Endometrial microvascular endothelial cells (primary cell): ENCODE results near the gene URGCP. TPM values are rescaled to one million over a fixed set of nuclear protein-coding genes. Genes with fewer than 3 reads are reported as not detected.

Experiments
- in situ Hi-C: cut with HindIII; loops from 2 replicates; pipeline ENCODE4 v1.10.0; 2017; ENCODE audit warnings: low sequenced_read_pairs, low pct_unique_long_range_greater_than_20kb; ENCODE audit errors: inconsistent ontology term
- total RNA-seq: library from RNA; depleted of rRNA; stranded (reverse); fragments of >200 nt; gene quantifications from one replicate; pipeline ENCODE4 v1.2.3, GENCODE V29; 2015; ENCODE audit errors: inconsistent ontology term

Gene URGCP
- total RNA-seq, 1 donor from 2014 or later = 20.0 TPM

- in situ Hi-C loops = no loop called here
These were observed 26.9 kb downstream of the URGCP start for GRCh38 chr7:43879477-43879876.

- in situ Hi-C loops = no loop called here
These were observed 27.5 kb downstream of the URGCP start for GRCh38 chr7:43878867-43879266.

DNA sequence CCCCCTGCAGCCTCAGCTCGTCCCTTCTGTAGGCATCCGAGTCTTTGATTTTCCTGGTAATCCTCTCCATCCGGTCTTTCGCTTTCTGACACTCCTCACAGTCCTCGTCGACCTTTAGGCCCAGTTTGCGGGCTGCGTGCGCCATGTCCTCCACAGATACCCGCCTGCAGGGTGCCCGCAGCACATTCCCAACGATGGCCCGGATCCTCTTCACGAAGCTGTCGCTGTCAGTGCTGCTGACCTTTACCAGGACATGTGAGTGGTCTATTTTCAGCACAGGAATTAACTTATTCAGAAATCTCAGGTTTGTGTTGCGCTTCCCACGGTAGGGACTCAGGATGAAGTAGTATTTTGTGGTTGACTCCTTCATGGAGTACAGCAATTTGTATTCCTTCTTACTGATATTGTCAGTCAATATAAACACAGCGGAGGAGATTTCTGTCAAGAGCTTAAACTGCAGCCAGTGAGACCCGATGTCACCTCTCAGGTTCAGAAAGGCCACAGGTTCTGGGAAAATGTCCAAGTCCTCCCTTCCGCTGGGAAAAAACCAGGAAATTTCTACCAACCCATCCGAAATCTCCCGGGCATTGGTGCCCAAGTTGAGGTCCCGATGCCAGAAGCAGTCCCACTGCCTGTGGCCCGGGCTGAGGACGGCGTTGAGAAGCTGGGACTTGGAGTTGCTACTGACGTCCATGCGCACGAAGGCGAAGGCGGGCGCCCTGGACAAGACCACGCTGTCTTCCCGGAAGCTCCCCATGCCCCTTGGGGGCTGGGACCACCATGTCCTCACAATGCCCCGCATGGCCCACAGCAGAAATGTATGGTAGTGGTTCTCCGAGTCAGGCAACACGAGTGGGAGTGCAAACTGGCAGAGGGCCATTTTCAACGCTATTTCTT lies 28.2 kb downstream of the URGCP start:
- in situ Hi-C loops = no loop called here

- in situ Hi-C loops = no loop called here
These were observed 29.2 kb downstream of the URGCP start for GRCh38 chr7:43876976-43877745.

GRCh38 chr7:43876241-43876640 lies 30.2 kb downstream of the URGCP start:
- in situ Hi-C loops = no loop called here

DNA sequence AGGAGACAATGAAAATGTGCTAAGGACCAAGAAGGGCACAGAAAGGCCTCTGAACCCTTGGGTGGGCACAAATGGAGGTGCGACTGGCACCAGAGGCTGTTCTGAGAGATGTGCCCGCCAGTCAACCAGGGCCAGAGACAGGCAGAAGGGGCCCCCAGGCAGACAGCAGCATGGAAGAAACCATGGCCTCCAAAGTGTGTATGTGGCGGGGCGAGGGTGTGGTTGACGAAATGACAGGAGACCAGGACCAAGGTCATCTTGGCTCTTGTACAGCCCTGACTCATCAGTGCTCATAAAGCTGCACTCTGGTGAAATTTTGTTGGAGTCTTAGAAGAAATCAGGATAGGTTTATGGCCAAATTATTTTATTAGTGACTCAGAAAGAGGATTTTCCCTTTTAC lies 33.1 kb downstream of the URGCP start:
- in situ Hi-C loops = no loop called here

GRCh38 chr7:43872406-43873110 lies 33.8 kb downstream of the URGCP start:
- in situ Hi-C loops = no loop called here

- in situ Hi-C loops = no loop called here
These were observed 35.3 kb downstream of the URGCP start for GRCh38 chr7:43871064-43871463.

- in situ Hi-C loops = no loop called here
These were observed 36.1 kb downstream of the URGCP start for GRCh38 chr7:43870316-43870715.

DNA sequence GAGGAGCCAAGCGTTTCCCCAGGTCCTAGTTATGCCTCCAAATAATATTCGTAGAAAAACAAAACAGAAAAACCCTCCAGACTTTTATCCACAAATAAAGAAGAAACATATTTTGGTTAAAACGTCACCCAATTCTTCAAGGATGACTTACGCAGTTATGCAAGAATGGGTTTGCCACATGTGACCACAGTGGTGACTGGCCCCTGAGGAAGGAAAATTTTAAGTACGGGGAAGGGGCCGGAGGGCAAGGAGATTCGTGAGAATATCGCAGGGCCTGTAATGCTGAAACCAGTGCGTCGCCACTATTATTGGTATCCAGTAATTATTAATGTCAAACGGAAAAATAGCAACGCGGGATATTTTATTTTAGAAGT lies 36.5 kb downstream of the URGCP start:
- in situ Hi-C loops = no loop called here

GRCh38 chr7:43869006-43869866 lies 37.2 kb downstream of the URGCP start, which contains the start of gene MRPS24:
Gene MRPS24 (minus strand): TSS chr7:43869517. CDS start chr7:43869495, 22 bp downstream.
- in situ Hi-C loops = no loop called here

GRCh38 chr7:43868681-43869005 lies 37.8 kb downstream of the URGCP start:
- in situ Hi-C loops = no loop called here

DNA sequence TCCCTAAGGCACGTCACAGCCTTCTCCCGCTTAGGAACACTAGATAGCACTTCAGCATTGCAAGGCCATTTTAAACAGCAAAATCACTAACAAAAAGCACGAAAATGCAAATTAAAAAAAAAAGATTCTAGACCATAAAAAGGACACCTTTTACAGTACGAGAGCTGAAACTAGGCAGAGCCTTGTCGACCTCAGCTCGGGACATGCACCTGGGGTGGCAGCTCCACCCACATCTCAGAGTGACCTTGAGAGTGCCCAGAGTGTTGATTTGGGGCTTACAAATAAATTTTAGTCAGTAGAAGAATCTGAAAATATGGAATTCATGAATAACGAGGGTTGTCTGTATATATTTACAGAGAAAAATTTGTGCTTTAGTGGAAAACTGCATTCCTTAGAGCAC lies 38.2 kb downstream of the URGCP start:
- in situ Hi-C loops = no loop called here

- in situ Hi-C loops = no loop called here
These were observed 41.1 kb downstream of the URGCP start for GRCh38 chr7:43865277-43865676.

DNA sequence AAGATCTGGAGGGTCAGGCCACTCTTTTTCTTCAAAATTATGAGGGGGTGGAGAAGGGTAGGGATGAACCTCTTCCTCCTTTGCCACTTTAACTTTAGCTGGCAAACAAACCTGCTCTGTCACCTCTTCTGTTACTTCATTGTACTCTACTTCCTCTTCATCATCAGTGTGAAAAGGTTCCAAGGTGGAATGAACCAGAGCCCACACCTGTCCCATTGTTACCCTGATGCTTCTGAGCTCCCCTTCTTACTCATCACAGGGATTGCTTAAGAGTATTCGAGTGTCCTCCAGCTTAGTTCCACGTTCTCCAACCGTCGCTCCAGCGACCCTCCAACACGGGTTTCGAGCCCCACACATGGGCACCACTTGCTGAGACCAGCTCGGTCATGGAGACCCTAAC lies 42.3 kb downstream of the URGCP start:
- in situ Hi-C loops = no loop called here

- in situ Hi-C loops = no loop called here
These were observed 49.4 kb downstream of the URGCP start for GRCh38 chr7:43856996-43857395.

GRCh38 chr7:43856316-43856715 lies 50.1 kb downstream of the URGCP start:
- in situ Hi-C loops = no loop called here

DNA sequence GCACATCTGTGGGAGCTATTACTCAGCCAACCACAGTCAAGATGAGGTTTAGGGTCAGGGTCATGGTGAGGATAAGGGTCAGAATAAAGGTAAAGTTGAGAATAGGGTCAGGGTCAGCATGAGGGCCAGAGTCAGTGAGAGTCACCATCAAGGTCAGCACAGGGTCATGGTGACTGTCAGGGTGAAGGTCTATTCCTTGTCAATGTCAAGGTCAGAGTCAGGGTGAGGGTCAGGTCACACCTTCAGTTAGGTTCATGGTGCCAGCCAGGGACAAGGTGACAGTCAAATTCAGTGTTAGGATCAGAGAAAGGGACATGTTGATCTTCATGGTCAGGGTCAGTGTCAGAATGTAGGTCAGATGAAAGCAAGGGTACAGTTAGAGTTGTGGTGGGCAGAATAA lies 51.2 kb downstream of the URGCP start:
- in situ Hi-C loops = no loop called here

DNA sequence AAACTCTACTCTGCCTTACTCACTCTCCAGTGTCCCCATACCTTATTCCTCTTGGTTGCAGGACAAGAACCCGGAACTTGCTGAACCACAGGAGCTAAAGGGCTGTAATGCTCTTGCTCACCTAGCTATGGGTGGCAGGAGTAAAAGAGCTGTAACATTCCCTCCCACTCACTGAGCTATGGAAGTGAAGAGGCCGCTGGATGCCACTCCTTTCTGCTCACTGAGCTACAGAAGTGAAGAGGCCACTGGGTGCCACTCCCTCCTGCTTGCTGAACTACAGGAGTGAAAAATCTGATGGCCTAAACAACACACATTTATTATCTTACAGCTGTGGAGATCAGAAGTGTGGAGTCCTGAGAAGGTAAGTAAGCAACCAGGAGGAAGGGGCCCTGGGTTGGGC lies 54.6 kb downstream of the URGCP start:
- in situ Hi-C loops = no loop called here
